Stomach (tissue), 19 donors: ENCODE measurements around the gene UPF3B. TPM values are rescaled to one million over a fixed set of nuclear protein-coding genes. Genes with fewer than 3 reads are reported as not detected.
A peak's percentile ranks its signal among the peaks of the same experiment; 100 is the strongest.
"Not testable (repeated sequence)": the region's sequence is repeated elsewhere in the genome, so short reads cannot be mapped to it uniquely, and the experiment has no call there.

Experiments used
- DNase-seq, 2 donors: peaks; one replicate each; pipeline versions ENCODE4 v3.0.0 to v3.0.0-alpha.2; 2013 to 2019
- H3K27ac ChIP-seq, 5 donors: fragments of 200-600 bp in 4 of 5; sonication (generic) in 4 of 5; one replicate each; pipeline ENCODE4 v1.5.1; 2013 to 2019; ENCODE audit warnings: mild to moderate bottlenecking in 1 of 5, moderate library complexity in 1 of 5
- H3K27me3 ChIP-seq, 3 donors: fragments of 200-600 bp; sonication (generic); one replicate each; pipeline ENCODE4 v1.5.1; 2017 to 2019; ENCODE audit warnings: mixed run types in 1 of 3
- H3K36me3 ChIP-seq, 4 donors: fragments of 200-600 bp; sonication (generic); 1 replicate in 3 of 4; 2 replicates in 1 of 4; pipeline ENCODE4 v1.5.1; 2016 to 2019
- H3K4me1 ChIP-seq, 4 donors: fragments of 200-600 bp; sonication (generic); one replicate each; pipeline ENCODE4 v1.5.1; 2016 to 2019
- H3K4me3 ChIP-seq, 4 donors: fragments of 200-600 bp; sonication (generic) in 3 of 4; one replicate each; pipeline ENCODE4 v1.5.1; 2016 to 2019; ENCODE audit warnings: mild to moderate bottlenecking in 1 of 4
- H3K9me3 ChIP-seq, 4 donors: fragments of 200-600 bp; sonication (generic); one replicate each; pipeline ENCODE4 v1.5.1; 2016 to 2019
- EP300 ChIP-seq: sonication (generic); formaldehyde crosslinking; IDR thresholded peaks from one replicate; pipeline ENCODE4 v1.6.1; 2017; ENCODE audit warnings: antibody characterized with exemption
- POLR2A ChIP-seq, 4 donors: fragments of 450-650 bp; IDR thresholded peaks; one replicate each; pipeline ENCODE4 v1.6.1; 2016; ENCODE audit warnings: antibody characterized with exemption in 4 of 4, control low read depth in 2 of 4, mild to moderate bottlenecking in 1 of 4, moderate library complexity in 1 of 4
- POLR2AphosphoS5 ChIP-seq, 3 donors: sonication (generic); formaldehyde crosslinking; IDR thresholded peaks; one replicate each; pipeline ENCODE4 v1.6.1; 2016; ENCODE audit warnings: antibody characterized with exemption in 3 of 3
- WGBS, 5 donors: extraction: QIAGEN DNeasy Blood & Tissue Kit in 3 of 5; methylation state at CpG; one replicate each; pipeline versions ENCODE4 v1.1.5 to v1.1.7; 2013 to 2018; 5-methylcytosine and 5-hydroxymethylcytosine counted together
- intact Hi-C: fragments of 100-400 bp; cut with DNase I; formaldehyde crosslinking; loops from one replicate; pipeline ENCODE4 v1.15.1; 2023; ENCODE audit warnings: low total_unique reads
- long read RNA-seq, 10 donors: transcript quantifications; one replicate each; lab custom pipeline, GENCODE V29; 2026
- polyA plus RNA-seq, 3 donors: library from polyadenylated mRNA; stranded (reverse); fragments of 200-250 nt; gene quantifications; one replicate each; pipeline ENCODE4 v1.2.3, GENCODE V29; 2013
- total RNA-seq, 5 donors: library from RNA; depleted of rRNA; stranded (reverse); fragments of >200 nt; gene quantifications; one replicate each; pipeline versions ENCODE4 v1.1.0 to v1.2.3, GENCODE V29; 2014 to 2016
- TF ChIP-seq, protein P1 (sequence below), 7 experiments: fragments of 450-650 bp in 4 of 7; fragments of 200-600 bp in 3 of 7; sonication (generic) in 3 of 7; IDR thresholded peaks; one replicate each; pipeline ENCODE4 v1.5.1; 2016 to 2019; ENCODE audit warnings: antibody characterized with exemption in 7 of 7, control low read depth in 2 of 7, mild to moderate bottlenecking in 1 of 7
- donor health status: healthy with polysubstance abuse.
- donor health status: Bipolar disorder and iron deficiency.
- donor health status: healthy.

The UPF3B gene, protein sequence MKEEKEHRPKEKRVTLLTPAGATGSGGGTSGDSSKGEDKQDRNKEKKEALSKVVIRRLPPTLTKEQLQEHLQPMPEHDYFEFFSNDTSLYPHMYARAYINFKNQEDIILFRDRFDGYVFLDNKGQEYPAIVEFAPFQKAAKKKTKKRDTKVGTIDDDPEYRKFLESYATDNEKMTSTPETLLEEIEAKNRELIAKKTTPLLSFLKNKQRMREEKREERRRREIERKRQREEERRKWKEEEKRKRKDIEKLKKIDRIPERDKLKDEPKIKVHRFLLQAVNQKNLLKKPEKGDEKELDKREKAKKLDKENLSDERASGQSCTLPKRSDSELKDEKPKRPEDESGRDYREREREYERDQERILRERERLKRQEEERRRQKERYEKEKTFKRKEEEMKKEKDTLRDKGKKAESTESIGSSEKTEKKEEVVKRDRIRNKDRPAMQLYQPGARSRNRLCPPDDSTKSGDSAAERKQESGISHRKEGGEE
- total RNA-seq (10 to 100 TPM in 1 of 5 donors, 1 to 10 TPM in 4; 1.2 to 10.7 (median 6.7) TPM), polyA plus RNA-seq (10 to 100 TPM in 1 of 3 donors, 1 to 10 TPM in 2; 6.4 to 25.1 (median 9.8) TPM)
- long read RNA-seq, donor 1, partial matches to known transcripts: 0 of 1 reads
- long read RNA-seq, donor 1, other reads (novel, unspliced or antisense): 0 of 1 reads
- long read RNA-seq, donor 2, partial matches to known transcripts: 0 of 2 reads
- long read RNA-seq, donor 2, other reads (novel, unspliced or antisense): 0 of 2 reads
- long read RNA-seq, donor 3, partial matches to known transcripts: 303 of 303 reads
- long read RNA-seq, donor 3, other reads (novel, unspliced or antisense): 0 of 303 reads
- long read RNA-seq, donor 4, partial matches to known transcripts: 0 of 1 reads
- long read RNA-seq, donor 4, other reads (novel, unspliced or antisense): 0 of 1 reads
- long read RNA-seq, donor 5, partial matches to known transcripts: 8 of 9 reads
- long read RNA-seq, donor 5, other reads (novel, unspliced or antisense): 0 of 9 reads
- long read RNA-seq, donor 6, partial matches to known transcripts: 982 of 1,016 reads
- long read RNA-seq, donor 6, other reads (novel, unspliced or antisense): 32 of 1,016 reads
- long read RNA-seq, donor 7: 0 reads
- long read RNA-seq, donor 8: 0 reads
- long read RNA-seq, donor 9: 0 reads
- long read RNA-seq, donor 10, partial matches to known transcripts: 0 of 1 reads
- long read RNA-seq, donor 10, other reads (novel, unspliced or antisense): 0 of 1 reads

- DNase-seq: peak; percentile 96 to 98
- 0 to 31% (median 3%) methylated on average over 45 to 54 of the region's 54 CpGs for WGBS, 5 donors
- H3K27ac ChIP-seq: peak within 1 kb of the TSS; percentile 87 to 95 (median 90)
- peak within 1 kb of the TSS; percentile 57 to 67 (median 60) for H3K4me3 ChIP-seq
- intact Hi-C loops: no loop called here
- peaks cover 0 to 19% (median 4%) of the 10 kb centered on the region in 4 donors for H3K4me1 ChIP-seq
- peaks cover 0 to 23% (median 14%) of the 10 kb centered on the region in 4 donors for H3K36me3 ChIP-seq
- H3K27me3 ChIP-seq: no peaks in the 10 kb centered on the region
- H3K9me3 ChIP-seq: no peaks in the 10 kb centered on the region
- TF ChIP-seq POLR2AphosphoS5 (IDR thresholded peaks at IDR 0.05) (peak; percentile 43 to 75 (median 57)), POLR2A (IDR thresholded peaks at IDR 0.05) (no peak)
Observed at GRCh38 chrX:119852382-119853353, at the start of gene UPF3B. UPF3B (minus strand) TSS chrX:119852963; CDS start chrX:119852928, 35 bp downstream.

GRCh38 chrX:119900976-119901375 lies 48.2 kb upstream of the UPF3B start:
- H3K36me3 ChIP-seq: no peaks in the 10 kb centered on the region
- TF ChIP-seq, protein P1, sequence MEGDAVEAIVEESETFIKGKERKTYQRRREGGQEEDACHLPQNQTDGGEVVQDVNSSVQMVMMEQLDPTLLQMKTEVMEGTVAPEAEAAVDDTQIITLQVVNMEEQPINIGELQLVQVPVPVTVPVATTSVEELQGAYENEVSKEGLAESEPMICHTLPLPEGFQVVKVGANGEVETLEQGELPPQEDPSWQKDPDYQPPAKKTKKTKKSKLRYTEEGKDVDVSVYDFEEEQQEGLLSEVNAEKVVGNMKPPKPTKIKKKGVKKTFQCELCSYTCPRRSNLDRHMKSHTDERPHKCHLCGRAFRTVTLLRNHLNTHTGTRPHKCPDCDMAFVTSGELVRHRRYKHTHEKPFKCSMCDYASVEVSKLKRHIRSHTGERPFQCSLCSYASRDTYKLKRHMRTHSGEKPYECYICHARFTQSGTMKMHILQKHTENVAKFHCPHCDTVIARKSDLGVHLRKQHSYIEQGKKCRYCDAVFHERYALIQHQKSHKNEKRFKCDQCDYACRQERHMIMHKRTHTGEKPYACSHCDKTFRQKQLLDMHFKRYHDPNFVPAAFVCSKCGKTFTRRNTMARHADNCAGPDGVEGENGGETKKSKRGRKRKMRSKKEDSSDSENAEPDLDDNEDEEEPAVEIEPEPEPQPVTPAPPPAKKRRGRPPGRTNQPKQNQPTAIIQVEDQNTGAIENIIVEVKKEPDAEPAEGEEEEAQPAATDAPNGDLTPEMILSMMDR (IDR thresholded peaks at IDR 0.05): no peak
- no peak for TF ChIP-seq POLR2A (IDR thresholded peaks at IDR 0.05)
- TF ChIP-seq POLR2AphosphoS5 (IDR thresholded peaks at IDR 0.05): no peak
- no peak for TF ChIP-seq EP300
- H3K4me1 ChIP-seq: no peaks in the 10 kb centered on the region
- no peaks in the 10 kb centered on the region for H3K27me3 ChIP-seq
- WGBS, 5 donors: 43 to 75% (median 67%) methylated on average over 1 of the region's 1 CpG
- no peak for DNase-seq
- H3K4me3 ChIP-seq: no peak overlapping the region
- H3K9me3 ChIP-seq: no peaks in the 10 kb centered on the region
- H3K27ac ChIP-seq: no peak overlapping the region
- intact Hi-C loops: no loop called here

DNA sequence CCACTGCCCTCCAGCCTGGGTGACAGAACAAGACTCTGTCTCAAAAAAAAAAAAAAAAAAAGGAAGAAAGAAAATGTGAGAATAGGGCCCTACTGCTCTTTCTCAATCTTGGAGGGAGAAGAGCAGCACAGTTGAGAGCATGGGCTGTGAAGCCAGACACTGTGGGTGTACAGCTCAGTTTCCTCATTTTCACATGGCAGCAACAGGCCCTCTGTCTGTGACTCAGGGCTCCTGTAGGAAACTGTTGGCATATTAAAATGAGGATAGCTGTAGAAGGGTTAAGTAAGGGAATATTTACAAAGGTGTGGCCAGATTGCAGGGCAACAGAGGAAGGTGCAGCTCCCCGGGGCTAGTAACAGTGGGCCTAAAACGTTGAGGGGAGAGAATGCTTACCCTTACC lies 46.4 kb upstream of the UPF3B start:
- no peak for TF ChIP-seq POLR2AphosphoS5 (IDR thresholded peaks at IDR 0.05)
- TF ChIP-seq EP300: no peak
- TF ChIP-seq POLR2A (IDR thresholded peaks at IDR 0.05): no peak
- TF ChIP-seq, protein P1 (IDR thresholded peaks at IDR 0.05): no peak
- intact Hi-C loops: no loop called here
- Histone ChIP-seq H3K4me1 (no peaks in the 10 kb centered on the region), H3K36me3 (no peaks in the 10 kb centered on the region), H3K9me3 (no peaks in the 10 kb centered on the region), H3K4me3 (no peak overlapping the region), H3K27ac (no peak overlapping the region), H3K27me3 (no peaks in the 10 kb centered on the region)
- peak in 1 of 2 donors; percentile 44 for DNase-seq
- WGBS, 5 donors: 0 to 29% (median 13%) methylated on average over 1 to 2 of the region's 2 CpGs

GRCh38 chrX:119895843-119896326 lies 43.1 kb upstream of the UPF3B start, which contains the start of gene AKAP14:
AKAP14 (plus strand) TSS chrX:119895893; CDS start chrX:119903224, 7,331 bp downstream.
- DNase-seq: peak in 1 of 2 donors; percentile 23
- Histone ChIP-seq H3K4me1 (no peaks in the 10 kb centered on the region), H3K27ac (no peak within 1 kb of the TSS), H3K36me3 (no peaks in the 10 kb centered on the region), H3K4me3 (no peak within 1 kb of the TSS), H3K27me3 (no peaks in the 10 kb centered on the region), H3K9me3 (no peaks in the 10 kb centered on the region)
- intact Hi-C loops: no loop called here
- TF ChIP-seq, protein P1 (IDR thresholded peaks at IDR 0.05): no peak
- no peak for TF ChIP-seq POLR2A (IDR thresholded peaks at IDR 0.05)
- no peak for TF ChIP-seq POLR2AphosphoS5 (IDR thresholded peaks at IDR 0.05)
- TF ChIP-seq EP300: no peak
- 50 to 71% (median 63%) methylated on average over 3 to 4 of the region's 4 CpGs for WGBS, 5 donors

GRCh38 chrX:119891961-119892692 lies 39.4 kb upstream of the UPF3B start:
- 44 to 67% (median 59%) methylated on average over 16 of the region's 16 CpGs for WGBS, 5 donors
- H3K36me3 ChIP-seq, H3K4me1 ChIP-seq: not testable (repeated sequence)

DNA sequence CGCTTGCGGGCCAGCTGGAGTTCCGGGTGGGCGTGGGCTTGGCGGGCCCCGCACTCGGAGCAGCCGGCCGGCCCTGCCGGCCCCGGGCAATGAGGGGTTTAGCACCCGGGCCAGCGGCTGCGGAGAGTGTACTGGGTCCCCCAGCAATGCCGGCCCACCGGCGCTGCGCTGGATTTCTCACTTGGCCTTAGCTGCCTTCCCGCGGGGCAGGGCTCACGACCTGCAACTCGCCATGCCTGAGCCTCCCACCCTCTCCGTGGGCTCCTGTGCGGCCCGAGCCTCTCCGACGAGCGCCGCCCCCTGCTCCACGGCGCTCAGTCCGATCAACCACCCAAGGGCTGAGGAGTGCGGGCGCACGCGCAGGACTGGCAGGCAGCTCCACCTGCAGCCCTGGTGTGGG lies 37.9 kb upstream of the UPF3B start:
- intact Hi-C loops, H3K4me3 ChIP-seq, DNase-seq, H3K36me3 ChIP-seq, H3K27ac ChIP-seq, H3K4me1 ChIP-seq, H3K9me3 ChIP-seq: not testable (repeated sequence)
- 84 to 100% (median 88%) methylated on average over 5 to 33 of the region's 36 CpGs for WGBS, 5 donors
- peaks cover 0 to 11% (median 0%) of the 10 kb centered on the region in 3 donors for H3K27me3 ChIP-seq

More at GRCh38 chrX:119891961-119892692, 39.4 kb upstream of the UPF3B start:
- H3K27ac ChIP-seq, H3K9me3 ChIP-seq, intact Hi-C loops, H3K4me3 ChIP-seq: not testable (repeated sequence)
- peaks cover 0 to 11% (median 0%) of the 10 kb centered on the region in 3 donors for H3K27me3 ChIP-seq
- peak in 1 of 2 donors; percentile 20 for DNase-seq
